Measurements from ENCODE around the gene ARHGAP10. TPM values are rescaled to one million over a fixed set of nuclear protein-coding genes. Genes with fewer than 3 reads are reported as not detected.
A peak's percentile ranks its signal among the peaks of the same experiment; 100 is the strongest.

The ARHGAP10 gene
- total RNA-seq, 4 donors from 2014 or later = 7.0 to 52.8 (median 19.9) TPM

- Histone ChIP-seq H3K9me3 (no peaks in the 10 kb centered on the region), H3K36me3 (no peaks in the 10 kb centered on the region), H3K4me3 (no peak overlapping the region), H3K27ac (no peak overlapping the region), H3K27me3 (no peaks in the 10 kb centered on the region), H3K4me1 (no peaks in the 10 kb centered on the region)
- TF ChIP-seq CTCF (IDR thresholded peaks at IDR 0.05) (no peak), POLR2A (IDR thresholded peaks at IDR 0.05) (no peak)
- no peak for DNase-seq
Observed at GRCh38 chr4:147927377-147928137, 195.7 kb downstream of the ARHGAP10 start.

GRCh38 chr4:147928400-147928799 lies 196.5 kb downstream of the ARHGAP10 start:
- no peak for DNase-seq
- Histone ChIP-seq H3K9me3 (no peaks in the 10 kb centered on the region), H3K27ac (peak overlapping the region in 1 of 4 donors; percentile 14), H3K36me3 (no peaks in the 10 kb centered on the region), H3K4me1 (no peaks in the 10 kb centered on the region), H3K4me3 (no peak overlapping the region), H3K27me3 (no peaks in the 10 kb centered on the region)
- TF ChIP-seq CTCF (IDR thresholded peaks at IDR 0.05) = no peak
- no peak for TF ChIP-seq POLR2A (IDR thresholded peaks at IDR 0.05)

GRCh38 chr4:147929746-147930145 lies 197.9 kb downstream of the ARHGAP10 start:
- Histone ChIP-seq H3K4me3 (no peak overlapping the region), H3K27me3 (no peaks in the 10 kb centered on the region), H3K27ac (no peak overlapping the region), H3K9me3 (no peaks in the 10 kb centered on the region), H3K36me3 (no peaks in the 10 kb centered on the region), H3K4me1 (no peaks in the 10 kb centered on the region)
- DNase-seq = no peak
- TF ChIP-seq CTCF (IDR thresholded peaks at IDR 0.05) (no peak), POLR2A (IDR thresholded peaks at IDR 0.05) (no peak)

- Histone ChIP-seq H3K4me3 (no peak overlapping the region), H3K27ac (no peak overlapping the region), H3K4me1 (no peaks in the 10 kb centered on the region), H3K36me3 (no peaks in the 10 kb centered on the region), H3K9me3 (no peaks in the 10 kb centered on the region), H3K27me3 (no peaks in the 10 kb centered on the region)
- TF ChIP-seq CTCF (IDR thresholded peaks at IDR 0.05) = peak in 2 of 6 experiments; percentile 27 to 28
- TF ChIP-seq POLR2A (IDR thresholded peaks at IDR 0.05) = no peak
- no peak for DNase-seq
Observed at GRCh38 chr4:147933316-147933715, 201.4 kb downstream of the ARHGAP10 start.

- Histone ChIP-seq H3K36me3 (no peaks in the 10 kb centered on the region), H3K27ac (no peak overlapping the region), H3K27me3 (no peaks in the 10 kb centered on the region), H3K4me1 (no peaks in the 10 kb centered on the region), H3K9me3 (no peaks in the 10 kb centered on the region), H3K4me3 (no peak overlapping the region)
- TF ChIP-seq CTCF (IDR thresholded peaks at IDR 0.05) = no peak
- TF ChIP-seq POLR2A (IDR thresholded peaks at IDR 0.05) = no peak
- DNase-seq = no peak
Observed at GRCh38 chr4:147933779-147934178, 201.9 kb downstream of the ARHGAP10 start.

Measured in Peyer's patch (tissue), 4 donors.